Natural killer cell (primary cell): ENCODE measurements around the gene TMEM38A. TPM values are rescaled to one million over a fixed set of nuclear protein-coding genes. Genes with fewer than 3 reads are reported as not detected.
A peak's percentile ranks its signal among the peaks of the same experiment; 100 is the strongest.

ENCODE experiments used
- ATAC-seq, 3 donors: fragments of 150-1000 bp in 2 of 3; fragments of 200-7000 bp in 1 of 3; cut with Tn5 transposase; 1 replicate in 1 of 3; 2 replicates in 2 of 3; pipeline ENCODE4 v1.10.0; 2021; ENCODE audit warnings: mild to moderate bottlenecking in 2 of 3, moderate library complexity in 2 of 3
- DNase-seq, 2 donors: peaks; one replicate each; pipeline versions ENCODE4 v3.0.0 to v3.0.0-alpha.2; 2013 to 2021; ENCODE audit warnings: mixed read lengths in 1 of 2
- H3K27ac ChIP-seq: one replicate; pipeline ENCODE4 v1.5.1; 2013; ENCODE audit warnings: mild to moderate bottlenecking, low read length
- H3K27me3 ChIP-seq: one replicate; pipeline ENCODE4 v1.6.1; 2013; ENCODE audit warnings: low read length; ENCODE audit not compliant: control insufficient read depth, insufficient read depth
- H3K36me3 ChIP-seq: one replicate; pipeline ENCODE4 v1.6.1; 2013; ENCODE audit warnings: low read length; ENCODE audit not compliant: control insufficient read depth, insufficient read depth
- H3K4me1 ChIP-seq: one replicate; pipeline ENCODE4 v1.6.1; 2013; ENCODE audit warnings: low read length; ENCODE audit not compliant: control insufficient read depth, insufficient read depth
- H3K4me3 ChIP-seq: one replicate; pipeline ENCODE4 v1.5.1; 2013; ENCODE audit warnings: low read length
- H3K9me3 ChIP-seq: one replicate; pipeline ENCODE4 v1.6.1; 2013; ENCODE audit warnings: low read length; ENCODE audit not compliant: control insufficient read depth, insufficient read depth
- H3K27ac Mint-ChIP-seq, 2 donors: one replicate each; pipeline ENCODE4 v1.8.0; 2022; ENCODE audit warnings: mild to moderate bottlenecking in 2 of 2, mixed read lengths in 2 of 2, moderate library complexity in 1 of 2
- H3K27me3 Mint-ChIP-seq, 2 donors: one replicate each; pipeline ENCODE4 v1.8.0; 2022; ENCODE audit warnings: low read depth in 2 of 2, mixed read lengths in 2 of 2
- H3K36me3 Mint-ChIP-seq: one replicate; pipeline ENCODE4 v1.8.0; 2022; ENCODE audit warnings: mixed read lengths
- H3K4me1 Mint-ChIP-seq, 2 donors: one replicate each; pipeline ENCODE4 v1.8.0; 2022; ENCODE audit warnings: mixed read lengths in 2 of 2
- H3K4me3 Mint-ChIP-seq: one replicate; pipeline ENCODE4 v1.8.0; 2022; ENCODE audit warnings: mild to moderate bottlenecking, moderate library complexity, mixed read lengths
- H3K9me3 Mint-ChIP-seq, 2 donors: one replicate each; pipeline ENCODE4 v1.8.0; 2022; ENCODE audit warnings: mixed read lengths in 2 of 2
- WGBS: methylation state at CpG from one replicate; pipeline ENCODE4 v1.1.7; 2013; ENCODE audit warnings: missing lambda C conversion rate; ENCODE audit not compliant: insufficient coverage; 5-methylcytosine and 5-hydroxymethylcytosine counted together
- intact Hi-C: fragments of 100-400 bp; cut with micrococcal nuclease; formaldehyde crosslinking; loops from one replicate; pipeline ENCODE4 v1.14.2; 2022
- total RNA-seq, 4 donors: library from RNA; stranded (reverse); fragments of 120-200 nt in 1 of 4; gene quantifications; one replicate each; pipeline versions ENCODE4 v1.2.3 to v1.2.4, GENCODE V29; 2013 to 2022
- TF ChIP-seq, protein P1 (sequence below): fragments of 200-600 bp; IDR thresholded peaks from one replicate; pipeline ENCODE4 v1.8.0; 2022; ENCODE audit warnings: antibody characterized with exemption

Gene TMEM38A
- total RNA-seq, 3 donors from 2014 or later (not counting 1 experiment from before 2014, with no cell fraction given), result 0.29 to 2.2 (median 0.89) TPM

DNA sequence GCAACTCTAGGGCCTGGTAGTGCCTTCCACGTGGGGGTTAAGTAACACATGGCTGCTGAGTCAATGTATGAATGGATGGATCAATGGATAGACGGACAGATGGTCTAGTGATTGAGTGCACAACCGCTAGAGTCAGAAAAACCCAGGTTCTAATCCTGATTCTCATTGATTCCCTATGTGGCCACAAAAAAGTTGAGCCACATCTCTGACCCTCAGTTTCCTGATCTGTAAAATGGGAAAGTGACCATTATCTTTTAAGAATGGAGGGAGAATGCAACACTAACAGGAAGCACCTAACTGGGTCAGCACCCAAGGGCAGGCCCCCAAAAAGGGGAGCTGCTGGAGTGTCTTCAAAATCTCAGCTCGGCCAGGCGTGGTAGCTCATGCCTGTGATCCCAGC is 3.6 kb upstream of the TMEM38A start:
- peaks cover 48% of the 10 kb centered on the region for H3K36me3 ChIP-seq
- peaks cover 6% of the 10 kb centered on the region for H3K36me3 Mint-ChIP-seq
- ATAC-seq (no peak), DNase-seq (no peak)
- no peaks in the 10 kb centered on the region for H3K9me3 Mint-ChIP-seq
- peak overlapping the region; percentile 13 for H3K4me3 Mint-ChIP-seq
- H3K9me3 ChIP-seq, result no peaks in the 10 kb centered on the region
- H3K27ac Mint-ChIP-seq, result peak overlapping the region in 1 of 2 donors; percentile 38
- intact Hi-C loops, result no loop called here
- H3K27me3 ChIP-seq, result no peaks in the 10 kb centered on the region
- H3K27me3 Mint-ChIP-seq, result no peaks in the 10 kb centered on the region
- H3K4me3 ChIP-seq, result no peak overlapping the region
- H3K4me1 ChIP-seq, result peaks cover 25% of the 10 kb centered on the region
- WGBS, result 97% methylated on average over 5 of the region's 5 CpGs
- H3K4me1 Mint-ChIP-seq, result peaks cover 31 to 44% of the 10 kb centered on the region in 2 donors
- TF ChIP-seq, protein P1, sequence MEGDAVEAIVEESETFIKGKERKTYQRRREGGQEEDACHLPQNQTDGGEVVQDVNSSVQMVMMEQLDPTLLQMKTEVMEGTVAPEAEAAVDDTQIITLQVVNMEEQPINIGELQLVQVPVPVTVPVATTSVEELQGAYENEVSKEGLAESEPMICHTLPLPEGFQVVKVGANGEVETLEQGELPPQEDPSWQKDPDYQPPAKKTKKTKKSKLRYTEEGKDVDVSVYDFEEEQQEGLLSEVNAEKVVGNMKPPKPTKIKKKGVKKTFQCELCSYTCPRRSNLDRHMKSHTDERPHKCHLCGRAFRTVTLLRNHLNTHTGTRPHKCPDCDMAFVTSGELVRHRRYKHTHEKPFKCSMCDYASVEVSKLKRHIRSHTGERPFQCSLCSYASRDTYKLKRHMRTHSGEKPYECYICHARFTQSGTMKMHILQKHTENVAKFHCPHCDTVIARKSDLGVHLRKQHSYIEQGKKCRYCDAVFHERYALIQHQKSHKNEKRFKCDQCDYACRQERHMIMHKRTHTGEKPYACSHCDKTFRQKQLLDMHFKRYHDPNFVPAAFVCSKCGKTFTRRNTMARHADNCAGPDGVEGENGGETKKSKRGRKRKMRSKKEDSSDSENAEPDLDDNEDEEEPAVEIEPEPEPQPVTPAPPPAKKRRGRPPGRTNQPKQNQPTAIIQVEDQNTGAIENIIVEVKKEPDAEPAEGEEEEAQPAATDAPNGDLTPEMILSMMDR, result no peak
- H3K27ac ChIP-seq, result no peak overlapping the region

DNA sequence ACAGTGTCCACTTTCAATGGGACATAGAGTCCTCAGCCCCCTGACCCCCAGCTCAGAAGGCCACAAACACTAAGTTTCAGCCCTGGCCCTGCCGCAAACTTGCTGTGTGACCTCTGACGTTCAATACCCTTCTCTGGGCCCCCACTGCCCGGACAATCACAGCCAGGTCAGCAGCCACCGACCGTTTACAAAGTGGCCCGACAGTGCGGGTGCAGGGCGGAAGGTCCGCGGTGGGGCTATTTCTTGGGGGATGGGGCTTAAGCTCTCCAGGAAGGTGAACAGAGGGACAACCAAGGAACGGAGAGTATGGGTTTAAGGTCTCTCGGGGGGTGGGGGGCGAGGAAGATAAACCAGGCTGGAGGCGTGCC is 1.5 kb upstream of the TMEM38A start:
- H3K4me1 ChIP-seq, result peaks cover 34% of the 10 kb centered on the region
- Mint-ChIP-seq H3K27me3 (no peaks in the 10 kb centered on the region), H3K36me3 (no peaks in the 10 kb centered on the region), H3K27ac (peak overlapping the region; percentile 96 to 97), H3K4me1 (peaks cover 24 to 40% of the 10 kb centered on the region in 2 donors), H3K4me3 (peak overlapping the region; percentile 97), H3K9me3 (no peaks in the 10 kb centered on the region)
- H3K4me3 ChIP-seq, result peak overlapping the region; percentile 84
- intact Hi-C loops, result loop anchor here (1.0 kb wide), 2 partner anchors 31 to 117 kb away; partner anchors contain the start of genes CHERP and MED26
- no peaks in the 10 kb centered on the region for H3K9me3 ChIP-seq
- DNase-seq (no peak), ATAC-seq (no peak)
- no peaks in the 10 kb centered on the region for H3K27me3 ChIP-seq
- 3% methylated on average over 14 of the region's 14 CpGs for WGBS
- peak overlapping the region; percentile 78 for H3K27ac ChIP-seq
- H3K36me3 ChIP-seq, result peaks cover 31% of the 10 kb centered on the region
- TF ChIP-seq, protein P1, result no peak

DNA sequence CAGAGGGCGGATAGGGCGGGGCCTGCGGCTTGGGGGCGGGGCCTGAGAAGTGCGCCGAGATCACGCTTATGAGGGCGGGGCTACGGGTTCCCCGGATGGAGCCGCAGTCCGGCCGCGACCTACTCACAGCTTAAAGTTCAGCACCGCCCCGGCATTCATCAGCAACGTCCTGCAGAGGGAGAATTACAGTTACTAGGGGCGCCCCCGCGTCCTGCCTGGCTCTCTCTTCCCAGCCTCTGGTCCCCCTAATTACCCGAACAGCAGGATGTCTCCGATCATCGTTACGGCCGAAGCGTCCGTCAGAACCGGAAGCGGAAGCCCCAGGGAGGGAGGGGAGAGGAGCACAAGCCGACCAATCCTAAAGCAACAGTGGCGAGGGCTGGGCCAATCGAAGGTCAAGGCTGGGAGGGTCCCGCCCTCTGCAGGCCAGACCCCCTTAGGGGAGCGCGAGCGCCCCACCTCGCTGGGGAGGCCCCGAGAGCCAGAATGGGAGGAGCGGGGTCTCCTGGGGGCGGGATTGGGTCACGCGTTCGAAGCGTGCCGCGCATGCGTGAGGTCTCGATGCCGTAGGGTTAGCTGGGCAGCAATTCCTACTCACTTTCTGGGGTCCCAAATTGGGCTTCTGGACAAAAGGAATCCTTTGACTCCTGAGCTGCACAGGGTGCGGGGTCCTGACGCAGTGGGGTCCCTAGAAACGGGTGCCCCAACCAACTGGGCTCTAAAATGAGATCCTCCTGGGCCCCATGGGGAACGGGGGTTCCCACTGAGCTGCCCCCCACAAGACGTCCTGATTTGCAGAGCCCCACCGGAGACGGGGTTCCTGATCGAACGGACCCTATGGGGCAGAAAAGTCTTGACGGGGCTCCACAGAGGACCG is 869 bp upstream of the TMEM38A start, which contains the start of gene SMIM7:
Gene SMIM7 (minus strand): TSS at position 313 of the 877 bp plus-strand sequence. CDS start 34 bp downstream, at position 279.
- ATAC-seq (peak; percentile 93 to 99 (median 96)), DNase-seq (peak; percentile 97 to 99)
- Histone ChIP-seq H3K27me3 (no peaks in the 10 kb centered on the region), H3K4me3 (peak within 1 kb of the TSS; percentile 84), H3K4me1 (peaks cover 35% of the 10 kb centered on the region), H3K9me3 (no peaks in the 10 kb centered on the region), H3K36me3 (peaks cover 28% of the 10 kb centered on the region), H3K27ac (peak within 1 kb of the TSS; percentile 78)
- Mint-ChIP-seq H3K4me1 (peaks cover 24 to 34% of the 10 kb centered on the region in 2 donors), H3K27me3 (no peaks in the 10 kb centered on the region), H3K9me3 (no peaks in the 10 kb centered on the region), H3K4me3 (peak within 1 kb of the TSS; percentile 97), H3K27ac (peak within 1 kb of the TSS; percentile 96 to 97), H3K36me3 (no peaks in the 10 kb centered on the region)
- TF ChIP-seq, protein P1, result no peak
- WGBS, result under 1% methylated on average over 60 of the region's 60 CpGs
- intact Hi-C loops, result loop anchor here (1.0 kb wide), 2 partner anchors 32 to 118 kb away; partner anchors contain the start of genes CHERP and MED26
